Mesodermal cell (in vitro differentiated cells): ENCODE data around the gene OGFOD3.

Experiments
- H3K27ac ChIP-seq: 2 replicates; pipeline ENCODE4 v1.7.0; 2013; ENCODE audit warnings: mild to moderate bottlenecking, low read depth, low read length, moderate library complexity; ENCODE audit not compliant: severe bottlenecking
- H3K36me3 ChIP-seq: 2 replicates; pipeline ENCODE4 v1.7.1; 2013; ENCODE audit warnings: mild to moderate bottlenecking, low read length, moderate library complexity; ENCODE audit not compliant: control insufficient read depth, insufficient read depth
- H3K4me1 ChIP-seq: one replicate; pipeline ENCODE4 v1.7.1; 2013; ENCODE audit warnings: mild to moderate bottlenecking, low read length; ENCODE audit not compliant: insufficient read depth, control insufficient read depth, poor library complexity, severe bottlenecking
- H3K4me3 ChIP-seq: 2 replicates; pipeline ENCODE4 v1.7.0; 2013; ENCODE audit warnings: low read length, control low read depth, mild to moderate bottlenecking; ENCODE audit not compliant: insufficient read depth, poor library complexity, severe bottlenecking; ENCODE audit errors: extremely low read depth
- H3K9me3 ChIP-seq: 2 replicates; pipeline ENCODE4 v1.7.1; 2013; ENCODE audit warnings: mild to moderate bottlenecking, low read length, moderate library complexity; ENCODE audit not compliant: control insufficient read depth
- WGBS, 2 experiments: methylation state at CpG; one replicate each; pipeline ENCODE4 v1.1.5; 2013; ENCODE audit warnings: missing lambda C conversion rate in 2 of 2; ENCODE audit not compliant: insufficient coverage in 2 of 2; 5-methylcytosine and 5-hydroxymethylcytosine counted together

The OGFOD3 gene

GRCh38 chr17:82432017-82432416 lies 13.6 kb upstream of the OGFOD3 start:
- Histone ChIP-seq H3K4me3 (no peak overlapping the region), H3K36me3 (peaks cover under 1% of the 10 kb centered on the region), H3K4me1 (no peaks in the 10 kb centered on the region), H3K27ac (no peak overlapping the region), H3K9me3 (no peaks in the 10 kb centered on the region)
- WGBS, 2 experiments, result 81 to 91% methylated on average over 5 to 7 of the region's 8 CpGs

- no peak overlapping the region for H3K4me3 ChIP-seq
- H3K9me3 ChIP-seq, result no peaks in the 10 kb centered on the region
- H3K36me3 ChIP-seq, result no peaks in the 10 kb centered on the region
- no peak overlapping the region for H3K27ac ChIP-seq
- H3K4me1 ChIP-seq, result no peaks in the 10 kb centered on the region
- 85 to 87% methylated on average over 3 to 7 of the region's 7 CpGs for WGBS, 2 experiments
Measured at GRCh38 chr17:82429824-82430223, 11.4 kb upstream of the OGFOD3 start.

DNA sequence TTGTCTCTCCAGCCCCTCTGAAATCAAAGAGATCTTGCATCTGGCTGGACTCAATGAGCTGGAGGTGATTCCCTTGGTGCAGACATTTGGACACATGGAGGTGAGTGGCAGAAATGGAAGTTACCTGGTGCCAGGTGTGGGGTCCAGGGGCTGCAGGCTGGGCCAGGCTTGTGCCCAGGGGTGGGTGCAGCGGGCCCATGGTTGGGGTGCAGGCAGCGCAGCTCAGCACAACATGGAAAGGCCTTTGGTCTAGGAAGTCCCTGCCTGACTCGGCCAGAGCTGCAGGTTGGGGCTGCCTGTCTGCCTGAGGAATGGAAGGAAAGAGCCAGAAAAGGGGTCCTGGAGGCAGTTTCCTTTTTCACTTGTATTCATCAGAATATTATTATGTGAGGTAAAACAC lies 10.2 kb upstream of the OGFOD3 start:
- Histone ChIP-seq H3K27ac (no peak overlapping the region), H3K9me3 (no peaks in the 10 kb centered on the region), H3K4me1 (no peaks in the 10 kb centered on the region), H3K36me3 (no peaks in the 10 kb centered on the region), H3K4me3 (no peak overlapping the region)
- WGBS, 2 experiments, result 97% methylated on average over 3 of the region's 3 CpGs; no CpG with 5 or more reads in 1 of the 2 experiments

DNA sequence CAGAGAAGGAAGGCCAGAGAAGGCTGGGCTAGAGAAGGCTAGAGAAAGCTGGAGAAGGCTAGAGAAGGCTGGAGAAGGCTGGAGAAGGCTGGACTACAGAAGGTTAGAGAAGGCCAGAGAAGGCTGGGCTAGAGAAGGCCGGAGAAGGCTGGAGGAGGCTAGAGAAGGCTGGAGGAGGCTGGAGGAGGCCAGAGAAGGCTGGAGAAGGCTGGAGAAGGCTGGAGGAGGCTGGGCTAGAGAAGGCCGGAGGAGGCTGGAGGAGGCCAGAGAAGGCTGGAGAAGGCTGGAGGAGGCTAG lies 6.4 kb upstream of the OGFOD3 start:
- Histone ChIP-seq H3K36me3 (peaks cover 12% of the 10 kb centered on the region), H3K9me3 (peaks cover 3% of the 10 kb centered on the region), H3K27ac (no peak overlapping the region), H3K4me1 (no peaks in the 10 kb centered on the region), H3K4me3 (no peak overlapping the region)
- 86 to 95% methylated on average over 2 of the region's 2 CpGs for WGBS, 2 experiments

- peaks cover 3% of the 10 kb centered on the region for H3K9me3 ChIP-seq
- H3K36me3 ChIP-seq, result peaks cover 12% of the 10 kb centered on the region
- no peaks in the 10 kb centered on the region for H3K4me1 ChIP-seq
- H3K27ac ChIP-seq, result no peak overlapping the region
- H3K4me3 ChIP-seq, result no peak overlapping the region
- 80 to 85% methylated on average over 19 to 23 of the region's 25 CpGs for WGBS, 2 experiments
Measured at GRCh38 chr17:82424001-82424862, 5.8 kb upstream of the OGFOD3 start.

DNA sequence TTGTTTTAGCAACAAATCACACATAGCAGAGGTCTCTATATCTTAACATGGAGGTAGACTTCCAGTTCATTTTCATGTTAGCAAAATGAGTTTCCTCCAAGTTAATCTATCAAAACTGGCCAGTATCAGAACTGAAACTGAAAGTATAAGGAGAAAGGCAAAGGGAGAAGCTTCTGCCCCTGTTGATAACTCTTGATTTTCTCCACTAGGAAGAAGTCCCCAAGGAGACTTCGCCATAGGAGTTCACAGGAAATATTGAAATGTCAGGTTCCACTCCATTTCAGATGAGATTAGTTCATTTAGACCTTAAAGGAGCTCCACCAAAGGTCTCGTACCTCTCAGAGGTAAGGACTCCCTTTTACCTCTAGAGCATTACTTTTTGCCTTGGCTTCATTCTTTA lies 1.2 kb upstream of the OGFOD3 start:
- 83 to 94% methylated on average over 1 to 2 of the region's 2 CpGs for WGBS, 2 experiments
- H3K4me3 ChIP-seq, result no peak overlapping the region

GRCh38 chr17:82416771-82417170 lies 1.6 kb downstream of the OGFOD3 start:
- no peak overlapping the region for H3K4me3 ChIP-seq
- H3K36me3 ChIP-seq, result peaks cover 15% of the 10 kb centered on the region
- no peaks in the 10 kb centered on the region for H3K4me1 ChIP-seq
- 80% methylated on average over 1 of the region's 6 CpGs; no CpG with 5 or more reads in 1 of the 2 experiments for WGBS, 2 experiments
- H3K9me3 ChIP-seq, result no peaks in the 10 kb centered on the region
- no peak overlapping the region for H3K27ac ChIP-seq

More for the DNA sequence above, 1.2 kb upstream of the OGFOD3 start:
- no peak overlapping the region for H3K27ac ChIP-seq
- H3K36me3 ChIP-seq, result peaks cover 12% of the 10 kb centered on the region
- no peaks in the 10 kb centered on the region for H3K4me1 ChIP-seq
- H3K9me3 ChIP-seq, result peaks cover 3% of the 10 kb centered on the region

- Histone ChIP-seq H3K9me3 (no peaks in the 10 kb centered on the region), H3K36me3 (peaks cover 15% of the 10 kb centered on the region), H3K4me3 (no peak overlapping the region), H3K27ac (no peak overlapping the region), H3K4me1 (no peaks in the 10 kb centered on the region)
- 100% methylated on average over 1 of the region's 4 CpGs; no CpG with 5 or more reads in 1 of the 2 experiments for WGBS, 2 experiments
Measured at GRCh38 chr17:82416264-82416663, 2.1 kb downstream of the OGFOD3 start.

- Histone ChIP-seq H3K27ac (no peak overlapping the region), H3K9me3 (no peaks in the 10 kb centered on the region), H3K4me1 (no peaks in the 10 kb centered on the region), H3K36me3 (peaks cover 10% of the 10 kb centered on the region), H3K4me3 (no peak overlapping the region)
- WGBS, 2 experiments, result 43 to 100% methylated on average over 1 of the region's 9 CpGs
Measured at GRCh38 chr17:82415786-82416185, 2.6 kb downstream of the OGFOD3 start.

GRCh38 chr17:82415336-82415735 lies 3.0 kb downstream of the OGFOD3 start:
- Histone ChIP-seq H3K4me3 (no peak overlapping the region), H3K4me1 (no peaks in the 10 kb centered on the region), H3K9me3 (no peaks in the 10 kb centered on the region), H3K27ac (no peak overlapping the region), H3K36me3 (peaks cover 6% of the 10 kb centered on the region)
- WGBS, 2 experiments, result 93 to 94% methylated on average over 20 to 26 of the region's 26 CpGs

DNA sequence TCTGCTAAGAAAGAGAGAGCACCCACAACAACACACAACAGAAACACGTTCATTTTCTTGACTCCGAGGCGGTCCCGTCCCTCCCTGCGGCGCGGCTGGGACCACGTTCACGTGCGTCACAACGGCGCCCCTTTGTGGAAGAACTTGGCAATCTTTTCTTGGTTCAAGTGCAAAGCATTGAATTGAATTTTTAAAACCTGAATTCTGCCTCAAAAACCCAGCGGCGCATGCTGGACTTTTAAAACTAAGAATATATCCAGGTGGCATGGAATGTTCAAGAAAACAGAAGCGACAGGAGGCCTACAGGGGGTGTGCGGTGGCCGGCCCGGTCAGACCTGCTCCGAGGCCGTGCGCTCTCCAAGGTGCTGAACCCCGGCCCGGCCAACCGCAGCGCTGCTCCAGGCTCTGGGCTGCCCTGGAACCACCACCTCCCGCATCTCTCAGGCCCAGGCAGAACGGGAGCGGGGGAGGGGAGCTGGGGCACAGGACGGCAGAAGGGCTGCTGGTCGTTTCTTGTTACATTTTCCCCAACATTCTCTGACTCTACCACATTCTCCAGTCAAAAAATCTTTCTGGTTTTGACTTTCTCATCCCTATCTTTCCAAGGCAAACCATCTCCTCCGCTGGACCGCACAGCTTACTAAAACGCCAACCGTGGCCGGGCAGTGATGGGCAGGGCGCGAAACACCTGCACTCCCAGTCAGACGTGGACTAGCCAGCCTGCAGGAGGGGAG lies 3.7 kb downstream of the OGFOD3 start:
- Histone ChIP-seq H3K36me3 (peaks cover 5% of the 10 kb centered on the region), H3K4me1 (no peaks in the 10 kb centered on the region), H3K27ac (no peak overlapping the region), H3K9me3 (no peaks in the 10 kb centered on the region), H3K4me3 (no peak overlapping the region)
- 28 to 30% methylated on average over 22 to 25 of the region's 38 CpGs for WGBS, 2 experiments
